Measurements from ENCODE around the gene MAPRE2.
"Not testable (repeated sequence)": the region's sequence is repeated elsewhere in the genome, so short reads cannot be mapped to it uniquely, and the experiment has no call there.

Gene MAPRE2

DNA sequence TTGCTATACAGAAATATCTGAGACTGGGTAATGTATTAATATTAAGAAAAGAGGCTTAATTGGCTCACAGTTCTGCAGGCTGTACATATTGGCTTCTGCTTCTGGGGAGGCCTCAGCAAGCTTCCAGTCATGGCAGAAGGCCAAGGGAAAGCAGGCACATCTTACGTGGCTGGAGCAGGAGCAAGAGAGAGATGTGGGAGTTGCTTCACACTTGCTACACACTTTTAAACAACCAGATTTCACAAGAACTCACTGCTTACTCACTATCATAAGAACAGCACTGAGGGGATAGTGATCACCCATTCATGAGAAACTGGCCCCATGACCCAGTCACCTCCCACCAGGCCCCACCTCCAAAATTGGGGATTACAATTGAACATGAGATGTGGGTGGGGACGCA is 50.6 kb downstream of the MAPRE2 start:
- no peak for DNase-seq (ENCODE audit: low spot score)

DNA sequence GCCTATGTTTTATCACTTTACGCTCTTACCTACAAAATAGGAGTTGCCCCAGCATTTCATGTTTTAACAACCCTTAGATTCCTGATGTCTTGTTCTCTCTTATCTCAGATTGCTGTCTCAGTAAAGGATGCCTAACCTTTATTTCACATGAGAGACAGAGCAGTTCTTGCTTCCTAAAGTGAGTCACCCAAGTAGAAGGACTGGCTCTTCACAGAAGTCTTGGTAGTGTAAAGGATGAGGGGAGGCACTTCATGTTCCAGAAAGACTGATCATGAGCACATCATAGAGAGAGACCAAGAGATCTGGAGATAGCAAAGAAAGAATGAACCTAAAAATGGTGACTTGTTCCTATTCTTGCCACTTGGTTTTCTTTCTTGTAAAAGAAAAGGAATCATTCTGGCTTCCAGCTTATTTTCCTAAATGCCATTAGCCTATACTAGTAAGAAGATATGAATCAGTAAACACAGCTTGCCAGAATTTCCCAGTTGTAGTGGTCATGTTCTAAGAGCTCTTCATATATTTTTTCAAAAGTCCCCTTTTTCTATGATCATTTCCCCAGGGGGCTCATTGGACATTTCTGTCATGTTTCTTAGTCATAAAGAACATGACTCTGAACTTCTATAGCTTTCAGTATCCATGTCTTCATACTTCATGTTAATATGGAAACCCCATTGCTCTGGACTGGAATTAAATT is 54.9 kb downstream of the MAPRE2 start:
- DNase-seq (ENCODE audit: low spot score), result no peak

DNA sequence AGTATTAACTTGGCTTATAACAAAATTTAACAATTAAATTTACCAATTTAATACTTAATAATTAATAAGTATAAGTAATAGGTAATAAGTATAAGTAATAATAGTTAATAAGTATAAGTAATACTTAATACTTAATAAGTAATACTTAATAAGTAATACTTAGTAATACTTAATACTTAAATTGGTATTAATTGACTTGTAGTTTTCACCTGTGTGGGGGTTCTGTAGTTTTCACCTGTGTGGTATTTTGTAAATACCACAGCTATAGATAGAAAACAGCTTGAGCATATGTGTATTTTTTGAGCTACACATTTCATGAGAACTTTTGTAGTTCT is 55.4 kb downstream of the MAPRE2 start:
- DNase-seq (ENCODE audit: low spot score), result no peak

- DNase-seq (ENCODE audit: low spot score), result no peak
These were observed 56.0 kb downstream of the MAPRE2 start for GRCh38 chr18:35097195-35097594.

GRCh38 chr18:35097763-35098162 is 56.5 kb downstream of the MAPRE2 start:
- DNase-seq (ENCODE audit: low spot score), result no peak

DNA sequence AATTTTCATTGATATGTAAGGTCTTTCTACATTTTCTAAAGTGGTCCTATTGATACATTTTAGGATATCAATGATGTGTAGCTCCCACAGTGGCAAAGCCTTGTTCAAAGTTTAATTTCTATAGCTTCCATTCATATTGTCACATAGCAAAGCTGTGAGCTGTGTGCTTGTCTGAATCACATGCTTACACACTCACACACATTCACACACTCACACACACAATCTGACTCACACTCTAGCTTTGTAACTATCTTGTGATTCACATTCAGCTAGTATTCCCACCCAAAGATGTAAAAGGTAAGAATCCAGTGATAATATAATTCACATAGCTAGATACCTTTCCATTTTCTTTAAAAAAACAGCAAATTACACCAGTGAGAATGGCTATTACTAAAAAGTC is 58.7 kb downstream of the MAPRE2 start:
- DNase-seq (ENCODE audit: low spot score), result no peak

- no peak for DNase-seq (ENCODE audit: low spot score)
These were observed 63.3 kb downstream of the MAPRE2 start for GRCh38 chr18:35104391-35105051.

- no peak for DNase-seq (ENCODE audit: low spot score)
These were observed 65.0 kb downstream of the MAPRE2 start for GRCh38 chr18:35106013-35106844.

DNA sequence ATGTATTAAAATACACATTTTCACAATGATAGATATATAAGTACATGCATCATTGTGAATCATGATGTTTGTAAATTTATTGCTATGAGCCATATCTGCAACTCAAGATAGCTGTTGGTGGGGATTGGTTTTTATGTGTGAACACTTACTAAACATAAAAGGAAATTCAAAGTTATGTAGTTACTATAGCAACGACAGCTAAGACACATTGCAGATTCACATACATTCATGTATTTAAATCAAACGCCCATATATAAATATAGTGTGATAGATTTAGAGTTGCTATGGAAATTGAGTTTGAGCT is 65.6 kb downstream of the MAPRE2 start:
- DNase-seq (ENCODE audit: low spot score), result no peak

DNA sequence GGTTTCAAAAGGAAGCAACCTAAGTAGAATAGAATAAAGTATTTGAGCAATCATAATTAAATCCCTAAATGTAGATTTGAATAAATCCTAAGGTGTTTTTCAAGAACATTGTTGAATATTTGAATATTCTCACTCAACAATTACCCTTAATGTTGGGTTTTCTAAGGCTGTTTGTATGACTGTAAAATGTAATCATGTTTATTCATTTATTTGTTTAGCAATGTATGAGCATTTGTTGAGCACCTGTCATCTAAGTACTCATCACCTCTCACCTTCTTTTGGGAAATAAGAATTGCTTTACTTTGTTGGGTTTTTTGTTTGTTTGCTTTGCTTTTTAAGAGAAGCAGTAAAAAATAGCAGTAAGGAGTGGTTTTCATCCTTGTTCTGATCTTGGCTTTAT is 66.0 kb downstream of the MAPRE2 start:
- DNase-seq (ENCODE audit: low spot score), result no peak

DNA sequence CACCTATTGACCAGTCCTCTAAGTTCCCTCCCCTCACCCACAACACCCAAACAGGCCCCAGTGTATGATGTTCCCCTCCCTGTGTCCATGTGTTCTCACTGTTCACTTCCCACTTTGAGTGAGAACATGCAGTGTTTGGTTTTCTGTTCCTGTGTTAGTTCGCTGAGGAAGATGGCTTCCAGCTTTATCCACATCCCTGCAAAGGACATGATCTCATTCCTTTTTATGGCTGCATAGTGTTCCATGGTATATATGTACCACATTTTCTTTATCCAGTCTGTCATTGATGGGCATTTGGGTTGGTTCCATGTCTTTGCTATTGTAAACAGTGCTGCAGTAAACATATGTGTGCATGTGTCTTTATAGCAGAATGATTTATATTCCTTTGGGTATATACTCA is 66.9 kb downstream of the MAPRE2 start:
- not testable (repeated sequence) for DNase-seq (ENCODE audit: low spot score)

GRCh38 chr18:35110059-35110458 is 68.8 kb downstream of the MAPRE2 start:
- no peak for DNase-seq (ENCODE audit: low spot score)

GRCh38 chr18:35110554-35111485 is 69.6 kb downstream of the MAPRE2 start:
- DNase-seq (ENCODE audit: low spot score), result no peak

GRCh38 chr18:35112696-35113095 is 71.5 kb downstream of the MAPRE2 start:
- no peak for DNase-seq (ENCODE audit: low spot score)

GRCh38 chr18:35114305-35114704 is 73.1 kb downstream of the MAPRE2 start:
- no peak for DNase-seq (ENCODE audit: low spot score)

DNA sequence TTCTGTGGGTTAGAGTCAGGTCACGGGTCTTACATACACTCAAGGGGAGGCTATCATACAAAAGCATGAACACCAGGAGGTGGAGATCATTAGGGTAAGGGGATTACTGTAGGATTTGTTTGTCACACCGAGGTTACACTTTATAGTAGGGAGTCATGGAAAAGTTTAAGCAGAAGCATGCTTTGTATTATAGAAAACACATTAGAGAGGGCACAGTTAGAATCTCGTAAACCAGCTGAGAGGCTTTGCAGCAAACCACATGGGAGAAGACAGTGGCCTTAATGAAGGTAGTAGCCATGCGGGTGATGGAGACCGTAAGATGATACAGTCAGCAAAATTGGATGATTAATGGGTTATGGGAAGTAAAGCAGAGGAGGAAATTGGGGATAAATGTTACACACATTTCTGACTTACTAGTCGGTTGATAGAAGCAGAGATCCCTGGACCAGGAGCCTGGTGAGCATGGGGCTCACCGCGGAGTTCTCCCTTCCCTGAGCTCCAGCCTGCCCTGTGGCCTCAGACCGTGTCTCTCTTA is 75.6 kb downstream of the MAPRE2 start:
- no peak for DNase-seq (ENCODE audit: low spot score)

DNA sequence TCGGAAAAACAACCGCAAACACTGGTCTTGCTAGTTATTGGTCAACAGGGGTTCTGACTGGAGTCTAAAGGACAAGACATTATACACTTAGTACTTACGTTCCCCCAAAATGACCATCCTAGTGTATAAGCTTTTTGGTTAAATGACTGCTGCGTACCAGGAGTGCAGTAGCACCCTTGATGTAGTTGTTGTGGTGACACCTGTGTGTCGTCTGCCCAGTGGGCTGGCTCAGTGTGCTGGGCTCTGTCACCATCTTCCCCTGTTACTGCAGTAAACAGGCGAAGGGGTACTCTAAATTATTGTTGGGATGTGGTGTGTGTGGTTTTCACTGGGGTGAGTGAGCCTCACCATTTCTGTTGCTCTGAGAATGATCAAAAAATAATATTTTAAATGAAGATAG is 76.2 kb downstream of the MAPRE2 start:
- DNase-seq (ENCODE audit: low spot score), result no peak

DNA sequence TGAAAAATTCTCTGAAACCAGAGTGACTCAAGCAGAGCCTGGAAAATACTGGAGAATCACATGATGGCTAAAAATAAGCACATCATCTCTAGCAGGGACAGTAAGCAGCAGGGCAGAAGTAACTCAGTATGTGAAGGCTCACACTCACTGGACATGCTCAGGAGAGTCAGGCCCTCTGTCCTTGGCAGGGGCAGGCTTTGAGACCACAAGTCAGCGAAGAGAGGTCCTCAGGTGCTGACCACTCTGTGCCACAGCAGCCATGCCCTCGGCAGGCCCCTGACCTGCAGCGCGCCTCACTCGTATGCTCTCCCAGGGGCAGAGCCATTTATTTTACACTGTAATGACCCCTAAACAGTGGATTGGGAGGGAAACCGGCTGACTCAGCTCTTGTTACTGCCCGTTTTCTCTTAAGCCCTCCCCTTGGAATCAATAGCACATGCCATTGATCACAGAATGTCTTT is 76.8 kb downstream of the MAPRE2 start:
- DNase-seq (ENCODE audit: low spot score), result no peak

GRCh38 chr18:35118641-35119040 is 77.4 kb downstream of the MAPRE2 start:
- no peak for DNase-seq (ENCODE audit: low spot score)

DNA sequence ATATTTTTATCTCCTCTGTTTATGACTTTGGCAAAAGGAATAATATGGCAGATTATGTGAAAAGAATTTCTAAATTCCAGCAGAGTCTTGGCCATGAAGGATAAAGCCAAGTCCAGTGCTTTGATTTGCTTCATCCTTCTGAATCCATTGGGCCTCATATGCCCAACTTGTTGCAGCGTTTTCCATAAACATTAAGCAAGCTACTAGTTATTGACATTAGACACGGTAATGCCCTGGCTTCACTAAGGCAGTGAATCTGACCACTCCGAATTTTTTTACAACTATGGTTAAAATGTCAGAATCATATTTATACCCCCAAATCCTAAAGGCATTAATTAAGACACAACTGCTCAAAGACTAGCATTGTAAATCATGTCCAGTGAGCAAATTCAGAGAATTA is 79.8 kb downstream of the MAPRE2 start:
- DNase-seq (ENCODE audit: low spot score), result no peak

DNA sequence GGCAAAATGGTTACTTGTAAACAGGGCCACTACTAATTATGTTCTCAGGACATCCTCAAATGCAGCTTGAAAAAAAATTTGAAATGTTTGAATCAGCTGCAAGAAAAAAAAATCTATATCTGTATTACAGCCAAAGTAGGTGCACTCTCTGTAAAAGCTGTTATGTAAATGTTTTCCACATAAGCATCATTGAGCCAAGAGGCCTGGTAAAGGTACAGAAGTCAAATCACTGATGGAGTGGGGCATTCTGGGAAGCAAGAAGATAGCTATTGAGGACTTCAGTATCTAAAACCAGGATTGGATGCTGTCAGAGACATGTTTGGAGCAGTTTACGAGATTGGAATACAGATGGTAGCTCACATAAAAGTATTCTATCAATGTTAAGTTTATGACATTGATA is 80.3 kb downstream of the MAPRE2 start:
- no peak for DNase-seq (ENCODE audit: low spot score)
